NCI-H2196 (cell line): ENCODE measurements around the gene OTOP2.
"Not testable (repeated sequence)": the region's sequence is repeated elsewhere in the genome, so short reads cannot be mapped to it uniquely, and the experiment has no call there.

Source experiments
- DNase-seq: peaks from one replicate; lab custom pipeline; 2025; ENCODE audit not compliant: unreplicated experiment; lab: John Stamatoyannopoulos, UW

The OTOP2 gene

DNA sequence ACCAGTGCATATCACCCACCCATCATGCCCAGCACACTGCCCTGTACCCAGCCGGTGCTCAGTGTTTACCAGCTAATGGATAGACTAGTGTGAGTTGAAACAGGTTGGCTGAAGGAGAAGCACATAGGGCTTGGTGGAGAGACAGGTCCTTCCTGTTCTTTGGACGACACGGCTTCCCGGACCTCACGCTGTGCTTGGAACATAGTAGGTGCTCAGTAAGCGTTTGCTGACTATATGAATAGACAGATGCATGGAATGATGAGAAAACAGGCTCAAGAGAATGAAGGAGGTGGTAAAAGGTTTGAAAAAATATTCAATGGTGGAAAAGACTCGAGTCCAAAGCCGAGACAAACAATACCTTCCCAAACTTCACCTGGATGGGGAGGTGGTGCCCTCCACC is 23.9 kb upstream of the OTOP2 start:
- no peak for DNase-seq

DNA sequence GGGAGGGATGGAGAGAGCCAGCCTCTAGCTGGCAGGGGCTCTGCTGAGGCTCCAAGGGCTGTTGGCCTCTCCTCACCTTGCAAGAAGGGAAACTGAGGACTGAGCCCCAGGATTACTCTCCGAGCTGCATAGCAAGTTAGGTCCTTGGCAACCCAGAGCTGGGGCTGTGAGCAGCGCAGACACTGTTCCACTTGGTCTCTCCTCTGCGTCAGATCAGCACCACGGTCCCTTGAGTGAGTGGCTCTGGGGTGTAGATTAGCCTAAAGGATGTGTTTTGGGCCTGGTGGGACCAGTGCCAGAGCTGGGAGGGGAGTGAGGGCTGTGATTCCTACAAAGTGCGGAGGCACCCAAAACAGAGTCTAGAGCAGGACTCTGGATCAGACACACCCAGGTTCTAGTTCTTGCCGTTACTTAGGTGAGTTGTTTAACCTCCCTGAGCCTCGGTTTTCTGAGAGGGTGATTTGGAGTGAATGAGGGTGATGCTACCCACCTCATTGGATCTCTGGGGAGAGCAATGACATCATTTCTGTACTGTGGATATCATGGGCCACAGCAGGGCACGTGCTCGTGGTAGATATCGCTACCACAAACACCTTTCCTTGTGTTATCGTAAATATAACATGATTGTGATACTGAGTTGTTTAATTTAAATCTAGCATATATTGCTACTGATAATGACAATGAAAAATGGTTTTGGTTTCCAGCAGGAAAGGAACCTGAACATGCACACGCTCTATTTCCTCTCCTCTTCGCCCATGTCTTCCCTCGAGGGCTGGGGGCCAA is 22.5 kb upstream of the OTOP2 start:
- no peak for DNase-seq

DNA sequence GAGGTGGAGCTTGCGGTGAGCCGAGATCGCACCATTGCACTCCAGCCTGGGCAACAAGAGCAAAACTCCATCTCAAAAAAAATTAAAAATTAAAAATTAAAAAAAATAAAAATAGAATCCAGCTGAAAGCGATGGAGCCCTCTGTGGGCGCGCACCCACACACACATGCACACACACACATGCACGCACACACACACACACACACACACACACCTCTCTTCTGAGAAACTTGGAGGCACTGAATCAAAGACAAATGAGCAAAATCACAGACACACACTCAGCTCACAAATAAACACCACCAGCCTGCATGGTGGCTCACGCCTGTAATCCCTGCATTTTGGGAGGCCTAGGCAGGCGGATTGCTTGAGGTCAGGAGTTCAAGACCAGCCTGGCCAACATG is 21.0 kb upstream of the OTOP2 start:
- no peak for DNase-seq

DNA sequence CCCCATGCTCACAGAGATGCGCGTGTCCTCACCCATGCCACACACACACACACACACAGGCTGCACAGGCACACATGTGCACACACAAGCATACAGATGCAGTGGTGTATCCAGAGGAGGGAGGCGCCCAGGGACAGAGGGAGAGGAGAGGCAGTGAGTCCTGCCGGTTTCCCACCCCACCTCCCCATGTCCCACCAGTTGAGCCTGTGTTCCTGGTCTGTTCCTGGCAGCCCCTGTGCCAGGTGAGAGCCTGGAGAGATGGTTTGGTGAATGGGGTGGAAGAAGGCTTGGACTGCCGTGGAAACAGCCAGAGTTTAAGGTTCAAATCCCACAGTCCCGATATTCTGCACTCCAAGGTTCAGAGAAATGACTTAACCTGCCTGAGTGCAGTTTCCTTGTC is 20.4 kb upstream of the OTOP2 start:
- no peak for DNase-seq

DNA sequence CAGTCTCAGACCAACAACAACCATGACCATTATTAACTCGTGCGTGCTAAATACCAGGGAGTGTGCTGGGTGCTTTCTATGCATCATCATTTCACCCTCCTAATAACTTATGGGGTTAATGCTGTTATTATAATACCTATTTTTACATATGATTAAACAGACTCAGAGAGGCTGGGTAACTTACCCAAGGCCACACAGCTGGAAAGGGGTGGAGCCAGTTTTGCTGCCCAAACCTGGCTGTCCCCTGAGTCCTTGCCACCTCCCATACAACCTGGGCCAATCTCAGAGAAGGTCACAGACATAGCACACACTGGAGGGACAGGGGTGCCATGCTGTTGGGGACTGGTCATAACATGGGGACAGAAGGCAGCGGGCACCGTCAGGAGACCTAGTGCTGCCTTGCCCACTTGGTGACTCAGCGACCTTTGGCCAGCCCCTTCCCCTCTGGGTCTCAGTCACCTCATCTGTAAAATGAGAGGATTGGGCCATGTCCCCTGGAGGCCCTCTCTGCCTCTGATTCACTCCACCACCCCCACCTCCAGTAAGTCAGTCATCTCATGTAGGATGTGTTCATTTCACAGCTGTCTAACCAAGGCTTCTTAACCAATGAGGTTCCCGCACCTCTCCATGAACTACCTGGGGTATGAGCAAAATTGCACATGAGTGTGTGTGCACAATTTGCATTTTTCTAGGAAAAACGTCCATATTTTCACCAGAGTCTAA is 19.2 kb upstream of the OTOP2 start:
- no peak for DNase-seq

DNA sequence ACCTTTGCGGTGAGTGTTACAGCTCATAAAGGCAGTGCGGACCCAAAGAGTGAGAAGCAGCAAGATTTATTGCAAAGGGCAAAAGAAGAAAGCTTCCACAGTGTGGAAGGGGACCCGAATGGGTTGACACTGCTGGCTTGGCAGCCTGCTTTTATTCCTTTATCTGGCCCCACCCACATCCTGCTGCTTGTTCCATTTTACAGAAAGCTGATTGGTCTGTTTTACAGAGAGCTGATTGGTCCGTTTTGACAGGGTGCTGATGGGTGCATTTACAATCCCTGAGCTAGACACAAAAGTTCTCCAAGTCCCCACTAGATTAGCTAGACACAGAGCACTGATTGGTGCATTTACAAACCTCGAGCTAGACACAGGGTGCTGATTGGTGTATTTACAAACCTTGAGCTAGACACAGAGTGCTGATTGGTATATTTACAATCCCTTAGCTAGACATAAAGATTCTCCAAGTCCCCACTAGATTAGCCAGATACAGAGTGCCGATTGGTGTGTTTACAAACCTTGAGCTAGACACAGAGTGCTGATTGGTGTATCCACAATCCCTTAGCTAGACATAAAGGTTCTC is 17.8 kb upstream of the OTOP2 start:
- DNase-seq = not testable (repeated sequence)

DNA sequence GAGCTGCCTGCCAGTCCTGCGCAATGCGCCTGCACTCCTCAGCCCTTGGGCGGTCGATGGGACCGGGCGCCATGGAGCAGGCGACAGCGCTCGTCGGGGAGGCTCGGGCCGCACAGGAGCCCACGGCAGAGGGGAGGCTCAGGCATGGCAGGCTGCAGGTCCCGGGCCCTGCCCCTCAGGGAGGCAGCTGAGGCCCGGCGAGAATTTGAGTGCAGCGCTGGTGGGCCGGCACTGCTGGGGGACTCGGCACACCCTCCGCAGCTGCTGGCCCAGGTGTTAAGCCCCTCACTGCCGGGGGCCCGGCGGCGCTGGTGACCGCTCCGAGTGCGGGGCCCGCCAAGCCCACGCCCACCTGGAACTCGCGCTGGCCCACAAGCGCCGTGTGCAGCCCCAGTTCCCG is 17.1 kb upstream of the OTOP2 start:
- DNase-seq = no peak

DNA sequence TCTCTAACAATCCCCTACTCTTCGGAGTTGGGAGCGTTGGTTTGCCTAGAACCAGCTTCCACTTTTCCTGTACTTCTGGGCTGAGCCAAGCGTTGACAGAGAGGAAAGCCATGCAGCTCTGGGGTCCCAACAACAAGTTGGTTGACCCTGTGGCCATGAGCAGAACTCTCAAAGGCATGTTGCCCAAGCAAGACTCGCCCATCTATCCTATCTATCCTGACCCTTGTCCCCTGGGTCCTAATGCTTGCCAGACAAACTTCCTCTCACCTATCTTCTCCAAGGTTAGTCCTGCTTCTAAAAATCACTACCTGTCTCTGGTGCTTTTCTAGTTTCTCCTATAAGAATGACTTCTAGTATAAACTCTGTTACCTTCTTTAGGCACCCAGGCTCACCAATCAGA is 15.0 kb upstream of the OTOP2 start:
- DNase-seq = not testable (repeated sequence)

DNA sequence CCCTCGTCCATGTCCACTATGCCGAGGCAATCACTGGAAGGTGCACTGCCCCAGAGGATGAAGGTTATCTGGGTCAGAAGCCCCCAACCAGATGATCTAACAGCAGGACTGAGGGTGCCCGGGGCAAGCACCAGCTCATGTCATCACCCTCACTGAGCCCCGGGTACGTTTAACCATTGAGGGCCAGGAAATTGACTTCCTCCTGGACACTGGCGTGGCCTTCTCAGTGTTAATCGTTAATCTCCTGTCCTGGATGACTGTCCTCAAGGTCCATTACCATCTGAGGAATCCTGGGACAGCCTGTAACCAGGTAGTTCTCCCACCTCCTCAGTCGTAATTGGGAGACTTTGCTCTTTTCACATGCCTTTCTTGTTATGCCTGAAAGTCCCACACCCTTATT is 12.7 kb upstream of the OTOP2 start:
- not testable (repeated sequence) for DNase-seq

DNA sequence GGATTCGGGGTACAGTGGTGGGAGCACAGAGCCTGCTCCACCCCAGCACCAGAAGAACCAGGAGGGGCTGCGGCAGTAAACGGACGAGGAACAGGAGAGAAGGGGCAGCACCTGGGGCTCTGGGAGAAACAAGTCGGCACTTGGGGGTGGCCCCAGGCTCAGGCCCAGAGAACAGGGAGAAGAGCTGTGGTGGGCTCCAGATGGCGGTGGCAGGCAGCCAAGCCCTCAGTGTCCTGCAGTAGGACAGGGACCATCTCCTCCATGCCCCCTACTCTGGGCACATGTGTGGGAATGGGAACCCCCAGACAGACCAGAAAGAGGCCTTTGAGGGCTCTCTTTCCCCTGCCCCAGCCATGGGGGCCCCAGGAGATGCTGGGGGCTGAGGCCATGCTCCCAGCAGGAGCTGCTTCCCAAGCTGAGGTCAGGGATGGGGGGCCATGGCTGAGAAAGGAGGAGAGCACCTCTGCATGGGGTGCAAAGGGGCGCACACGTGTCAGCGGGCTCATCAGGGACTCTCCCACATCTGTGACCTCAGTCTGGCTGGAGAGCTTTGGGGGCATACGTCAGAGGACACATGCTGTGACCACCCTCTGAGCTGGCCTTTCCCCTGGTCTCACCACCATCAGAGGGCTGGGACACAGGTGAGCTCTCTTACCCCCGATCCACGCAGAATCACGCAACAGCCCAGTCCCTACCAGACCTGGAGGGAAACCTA is 7.8 kb upstream of the OTOP2 start:
- DNase-seq = no peak

DNA sequence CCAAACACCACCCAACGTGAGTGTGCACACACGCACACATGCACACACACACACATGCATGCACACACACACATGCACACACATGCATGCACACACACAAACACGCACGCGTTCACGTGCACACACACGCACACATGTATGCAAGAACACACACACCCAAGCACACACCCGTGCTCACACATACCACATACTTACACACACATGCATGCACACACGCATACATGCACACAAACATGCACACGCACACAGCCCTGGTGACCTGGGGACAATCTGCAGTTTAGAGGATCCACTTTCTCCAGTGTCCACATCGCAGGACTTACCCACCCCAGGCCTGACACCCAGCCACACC is 7.2 kb upstream of the OTOP2 start:
- no peak for DNase-seq

DNA sequence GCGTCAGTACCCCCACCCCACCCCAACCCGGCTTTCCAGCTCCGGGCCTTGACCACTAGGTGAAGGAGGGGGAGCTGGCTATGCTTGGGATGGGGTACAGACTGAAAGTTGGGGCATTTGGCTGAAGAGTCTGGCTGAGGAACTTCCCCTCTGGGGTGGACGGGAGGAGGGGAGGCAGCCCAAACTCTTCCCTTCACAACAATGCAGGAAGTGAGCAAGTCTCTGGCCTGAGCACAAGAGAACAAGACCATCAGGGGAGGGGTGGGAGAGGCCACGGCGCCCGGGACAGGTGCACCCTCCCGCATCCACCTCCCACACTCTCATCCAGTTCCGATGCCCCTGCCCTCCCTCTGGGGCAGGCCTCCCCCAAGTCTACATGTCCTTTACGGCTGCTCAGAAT is 6.6 kb upstream of the OTOP2 start:
- no peak for DNase-seq

DNA sequence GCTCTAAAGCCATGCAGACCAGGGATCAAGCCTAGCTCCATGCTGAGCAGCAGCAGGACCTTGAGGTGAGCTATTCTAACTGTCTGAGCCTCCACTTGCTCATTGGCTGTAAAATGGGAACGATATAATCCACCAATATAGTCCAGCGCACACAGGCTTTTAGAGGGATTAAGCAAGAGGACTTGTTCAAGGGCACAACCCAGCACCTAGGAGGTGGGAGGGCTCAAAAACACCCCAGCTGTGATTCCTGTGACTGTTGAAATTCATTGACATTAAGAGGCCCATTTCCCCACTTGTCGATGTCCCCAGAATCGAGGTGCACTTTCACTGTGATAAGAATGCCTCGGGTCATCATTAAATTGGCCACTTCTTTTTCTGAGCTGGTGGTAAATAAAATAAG is 5.2 kb upstream of the OTOP2 start:
- DNase-seq = no peak

DNA sequence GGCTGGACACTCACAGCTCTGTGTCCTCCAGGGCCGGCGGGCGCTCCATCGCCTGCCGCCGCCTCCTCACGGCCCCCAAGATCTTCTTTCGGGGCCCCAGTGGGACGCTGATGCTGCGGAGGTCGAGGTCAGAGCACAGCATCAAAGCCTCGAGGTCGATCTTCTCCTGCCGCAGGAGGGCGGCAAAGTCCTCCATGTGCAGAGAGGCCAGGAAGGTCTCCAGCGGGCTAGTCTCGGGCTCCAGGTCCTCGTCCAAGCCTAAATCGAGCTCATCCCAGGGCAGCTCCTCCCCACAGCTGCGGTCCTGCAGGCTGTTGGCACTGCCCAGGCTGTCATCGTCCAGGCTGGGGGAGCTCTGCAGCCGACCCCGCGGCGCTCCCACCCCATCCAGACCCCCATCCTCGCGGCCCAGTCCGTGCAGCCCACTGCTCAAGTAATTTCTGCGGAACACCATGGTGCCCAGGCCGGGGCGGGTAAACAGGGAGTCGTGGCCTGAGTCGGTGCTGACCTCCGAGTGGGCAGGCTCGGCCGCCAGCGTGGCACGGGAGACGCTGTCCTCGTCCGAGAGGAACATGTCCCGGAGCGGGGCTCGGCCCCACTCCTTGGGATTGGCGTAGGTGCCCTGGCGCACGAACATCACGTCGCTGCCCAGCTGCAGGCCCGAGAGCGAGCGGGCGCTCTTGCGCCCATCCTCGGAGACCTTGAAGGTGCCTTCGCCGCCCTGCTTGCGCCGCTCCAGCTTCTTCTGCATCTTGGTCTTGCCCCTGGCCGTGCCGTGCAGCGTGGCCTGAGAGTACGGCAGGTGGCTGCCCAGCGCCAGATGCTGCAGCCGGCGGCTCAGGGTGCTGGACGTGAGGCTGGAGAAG is 4.4 kb upstream of the OTOP2 start:
- DNase-seq = no peak

DNA sequence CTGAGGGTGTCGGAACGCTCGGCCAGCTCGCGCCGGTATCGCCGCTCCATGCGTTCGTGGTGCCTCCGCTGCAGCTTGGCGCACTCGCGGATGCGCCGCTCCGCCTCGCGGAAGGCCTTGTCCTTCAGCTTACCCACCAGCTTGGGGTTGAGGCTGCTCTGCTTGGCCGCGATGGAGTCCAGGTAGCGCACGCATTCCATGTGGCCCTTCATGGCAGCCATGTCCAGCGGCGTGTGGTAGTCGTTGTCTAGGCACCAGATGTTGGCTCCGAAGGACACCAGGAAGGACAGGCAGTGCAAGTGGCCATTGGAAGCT is 3.8 kb upstream of the OTOP2 start:
- DNase-seq = no peak

DNA sequence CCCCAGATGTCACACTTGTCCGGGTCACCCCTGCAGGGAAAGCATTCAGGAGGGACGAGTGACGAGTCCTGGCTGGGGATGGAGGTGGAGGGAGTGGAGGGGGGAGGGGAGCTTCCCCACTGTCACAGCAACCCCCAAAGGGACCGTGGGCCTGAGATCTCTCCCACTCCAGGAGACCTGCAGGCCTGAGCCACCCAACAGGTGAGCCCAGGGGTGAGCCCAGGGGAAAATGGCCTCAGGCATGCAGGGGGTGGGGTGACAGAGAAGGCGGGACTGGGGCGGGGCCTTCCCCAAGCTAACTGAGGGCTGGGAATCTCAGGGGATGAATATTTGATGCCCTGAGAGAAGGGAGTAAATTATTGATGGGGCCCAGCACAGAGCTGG is 3.4 kb upstream of the OTOP2 start:
- DNase-seq = no peak

DNA sequence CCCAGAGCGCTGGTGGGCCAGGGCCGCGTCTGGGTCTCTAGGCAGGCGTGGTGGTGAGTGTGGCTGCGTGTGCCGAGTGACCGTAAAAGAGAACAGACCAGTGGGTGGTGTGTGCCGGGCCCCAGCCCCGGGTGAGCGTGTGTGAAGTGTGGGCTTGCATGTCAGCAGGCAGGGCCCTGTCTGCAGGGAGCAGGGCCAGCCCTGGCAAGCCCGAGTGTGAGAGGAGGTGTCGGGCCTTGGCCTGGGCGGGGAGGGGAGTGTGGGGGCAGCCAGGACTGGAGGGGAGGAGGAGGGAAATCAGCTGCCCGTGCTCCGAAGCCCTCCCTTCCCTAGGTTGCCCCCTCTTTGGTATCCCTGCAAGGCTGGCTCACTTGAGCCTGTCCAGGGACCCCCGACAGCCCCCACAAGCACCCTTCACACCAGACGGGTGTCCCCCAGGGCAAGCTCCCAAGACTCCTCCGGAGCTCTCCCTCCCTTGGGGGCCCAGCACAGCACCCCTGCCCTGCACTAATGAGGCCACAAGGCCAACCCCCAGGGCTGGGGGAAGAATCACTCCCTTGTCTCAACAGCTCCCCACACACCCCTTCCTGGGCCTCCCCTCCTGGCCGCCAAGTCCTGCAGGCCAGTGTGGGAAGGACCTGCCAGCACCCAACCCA is 2.9 kb upstream of the OTOP2 start:
- no peak for DNase-seq

DNA sequence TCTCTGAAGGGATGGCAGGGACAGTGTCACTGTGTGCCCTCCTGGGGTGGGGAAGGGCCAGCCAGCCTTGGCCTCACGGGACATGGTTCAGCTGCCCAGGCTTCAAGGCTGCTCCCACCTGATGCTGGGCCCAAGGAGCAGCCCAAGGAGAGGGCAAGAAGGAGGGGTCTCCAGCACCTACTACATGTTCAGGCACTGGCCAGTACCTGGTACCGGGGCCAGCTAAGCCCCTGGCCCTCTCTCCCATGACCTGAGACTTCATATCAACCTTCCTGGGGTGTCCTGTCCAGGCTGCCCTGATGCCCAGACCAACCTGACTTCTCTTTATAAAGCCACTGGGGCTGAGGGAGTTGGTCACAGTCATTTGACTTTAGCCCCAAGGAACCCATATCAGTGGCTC is 2.3 kb upstream of the OTOP2 start:
- DNase-seq = no peak

DNA sequence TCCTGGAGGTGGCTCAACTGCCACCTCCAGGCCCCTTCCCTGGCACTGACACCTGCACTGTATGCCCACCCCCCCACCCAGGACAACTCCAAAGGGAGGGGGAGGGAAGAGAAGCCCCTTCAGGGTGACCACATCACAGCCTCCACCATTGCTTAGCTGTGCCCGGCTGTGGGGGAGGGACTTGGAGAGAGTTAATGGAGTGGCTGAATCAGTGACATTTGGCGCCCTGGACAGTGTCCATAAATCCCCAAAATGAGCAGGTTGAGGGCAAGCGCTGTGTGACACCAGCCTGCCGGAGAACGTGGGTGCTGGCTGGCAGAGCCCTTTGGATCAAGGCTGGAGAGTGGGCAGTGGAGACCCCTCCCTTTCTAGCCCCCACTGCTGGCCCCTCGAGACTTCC is 1.9 kb upstream of the OTOP2 start:
- no peak for DNase-seq

DNA sequence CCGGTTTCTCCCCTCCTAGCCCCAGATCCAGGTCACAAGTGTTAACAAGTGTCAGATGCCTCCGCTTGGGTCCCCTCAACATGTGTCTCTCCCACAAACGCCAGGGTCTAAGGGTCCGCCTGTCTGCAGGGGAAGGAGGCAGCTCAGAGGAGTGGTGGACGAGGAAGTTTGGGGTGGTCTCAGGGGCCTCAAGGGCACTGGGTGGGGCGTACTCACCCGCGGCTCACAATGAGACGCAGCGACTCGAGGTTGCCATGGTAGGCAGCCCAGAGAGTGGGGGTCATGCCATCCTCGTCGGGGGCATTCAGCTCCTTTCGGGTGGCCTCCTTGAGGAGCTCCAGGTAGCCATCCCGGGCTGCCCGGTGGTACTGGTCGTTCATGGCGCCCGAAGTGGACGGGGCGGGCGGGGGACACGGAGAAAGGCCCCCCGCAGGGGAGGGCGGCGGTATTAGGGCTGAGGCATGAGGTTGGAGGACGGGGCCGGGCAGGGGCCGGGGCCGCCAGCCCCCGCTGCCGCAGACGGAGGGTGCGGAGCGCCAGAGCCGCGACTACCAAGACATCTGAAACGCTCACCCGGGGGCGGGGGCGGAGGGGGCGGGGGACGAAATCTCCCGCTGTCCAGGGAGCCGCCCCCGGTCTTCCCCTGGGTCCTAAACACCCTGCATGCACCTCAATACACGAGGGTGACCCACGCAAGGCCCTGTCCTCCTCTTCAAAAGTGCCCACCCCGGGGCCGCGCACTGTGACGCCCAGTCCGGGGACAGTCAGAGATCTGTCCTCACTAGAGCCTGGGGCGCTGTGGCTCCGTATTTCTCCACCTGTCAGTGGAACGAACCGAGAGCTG is 1.2 kb upstream of the OTOP2 start, which contains the start of gene USH1G:
Gene USH1G (minus strand): TSS at position 562 of the 844 bp plus-strand sequence. CDS start 182 bp downstream, at position 380.
- peak; percentile 28 for DNase-seq
